Hematopoietic multipotent progenitor cell treated with erythropoietin and hydrocortisone succinate and interleukin-3 and kit ligand, for 8 days (in vitro differentiated cells): ENCODE results near the gene RGP1.

Experiments used
- DNase-seq: peaks from one replicate; pipeline ENCODE4 v3.0.0-alpha.2; 2015

The RGP1 gene, protein sequence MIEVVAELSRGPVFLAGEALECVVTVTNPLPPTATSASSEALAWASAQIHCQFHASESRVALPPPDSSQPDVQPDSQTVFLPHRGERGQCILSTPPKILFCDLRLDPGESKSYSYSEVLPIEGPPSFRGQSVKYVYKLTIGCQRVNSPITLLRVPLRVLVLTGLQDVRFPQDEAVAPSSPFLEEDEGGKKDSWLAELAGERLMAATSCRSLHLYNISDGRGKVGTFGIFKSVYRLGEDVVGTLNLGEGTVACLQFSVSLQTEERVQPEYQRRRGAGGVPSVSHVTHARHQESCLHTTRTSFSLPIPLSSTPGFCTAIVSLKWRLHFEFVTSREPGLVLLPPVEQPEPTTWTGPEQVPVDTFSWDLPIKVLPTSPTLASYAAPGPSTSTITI

DNA sequence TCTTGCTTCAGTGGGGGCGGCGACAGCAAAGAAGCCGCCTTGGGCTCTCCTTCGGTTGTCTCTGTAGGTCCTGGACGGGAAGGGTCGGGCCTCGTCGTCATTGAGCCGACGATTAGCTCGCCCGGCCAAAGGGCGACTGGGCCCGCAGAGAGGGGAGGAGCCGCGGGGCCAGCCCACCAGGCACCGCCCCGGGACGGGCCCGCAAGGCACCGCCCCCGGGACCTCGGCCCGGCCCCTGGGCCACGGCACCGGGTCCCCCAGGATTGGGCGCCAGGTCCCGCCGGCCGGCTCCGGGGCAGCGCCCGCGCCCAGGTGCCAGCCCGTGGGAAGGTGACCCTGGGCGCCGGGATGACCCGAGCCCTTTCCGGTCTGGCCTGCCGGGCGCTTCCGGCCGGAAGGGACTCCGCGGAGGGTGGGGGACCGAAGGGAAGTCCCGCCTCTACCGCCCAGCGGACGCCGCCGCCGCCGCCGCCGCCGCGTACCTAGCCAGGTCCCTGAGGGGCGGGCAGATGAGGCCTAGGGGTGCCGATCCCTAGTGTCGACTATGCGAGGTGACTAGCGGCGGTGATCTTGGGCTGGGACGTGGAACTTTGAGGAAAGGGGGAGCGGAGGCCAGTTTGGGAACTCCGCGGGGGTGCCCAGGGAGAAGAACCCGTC, at the start of gene RGP1, which contains the start of gene GBA2:
TSS of gene RGP1 (plus strand) at position 430 of the 657 bp plus-strand sequence. CDS start 469 bp downstream, outside the sequence.
TSS of gene GBA2 (minus strand) at position 371 of the 657 bp plus-strand sequence. CDS start 524 bp downstream, outside the sequence.
- peak; percentile 73 for DNase-seq

DNA sequence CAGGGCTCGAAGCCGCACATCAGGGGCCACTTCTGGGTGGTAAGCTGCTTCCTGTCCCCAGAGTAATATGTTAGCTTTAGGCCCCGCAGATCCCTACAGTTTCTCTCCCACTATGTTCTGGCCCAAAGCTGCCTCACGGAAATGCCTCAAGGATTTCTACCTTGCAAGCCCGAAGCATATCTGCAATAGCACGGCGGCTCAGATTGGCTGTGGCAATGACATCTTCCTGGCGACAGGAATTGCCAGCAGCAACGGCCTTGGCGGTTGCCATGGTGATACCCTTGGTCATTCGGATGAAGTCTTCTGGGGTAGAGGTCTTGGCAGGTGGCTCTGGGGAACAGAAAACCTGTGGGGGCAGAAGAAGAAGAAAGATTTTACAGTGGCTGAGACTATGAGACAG, 49.1 kb upstream of the RGP1 start:
- no peak for DNase-seq

- no peak for DNase-seq
Measured at GRCh38 chr9:35700942-35701341, 48.1 kb upstream of the RGP1 start.

DNA sequence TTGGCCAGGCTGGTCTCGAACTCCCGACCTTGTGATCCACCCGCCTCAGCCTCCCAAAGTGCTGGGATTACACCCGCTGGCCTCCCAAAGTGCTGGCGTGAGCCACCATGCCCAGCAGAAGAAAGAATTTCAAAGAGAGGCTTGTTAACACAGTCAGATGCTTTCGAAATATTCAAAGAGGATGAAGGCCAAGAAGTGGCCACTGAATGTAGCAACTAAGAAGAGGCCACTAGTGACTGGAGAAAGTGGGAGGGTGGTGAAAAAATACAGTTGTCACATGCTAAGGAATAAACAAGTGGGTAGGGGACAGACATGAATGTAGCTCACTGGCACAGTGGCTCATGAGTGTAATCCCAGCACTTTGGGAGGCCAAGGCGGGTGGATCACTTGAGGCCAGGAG, 46.4 kb upstream of the RGP1 start:
- no peak for DNase-seq

- DNase-seq, result no peak
Measured at GRCh38 chr9:35703906-35704672, 45.0 kb upstream of the RGP1 start.

DNA sequence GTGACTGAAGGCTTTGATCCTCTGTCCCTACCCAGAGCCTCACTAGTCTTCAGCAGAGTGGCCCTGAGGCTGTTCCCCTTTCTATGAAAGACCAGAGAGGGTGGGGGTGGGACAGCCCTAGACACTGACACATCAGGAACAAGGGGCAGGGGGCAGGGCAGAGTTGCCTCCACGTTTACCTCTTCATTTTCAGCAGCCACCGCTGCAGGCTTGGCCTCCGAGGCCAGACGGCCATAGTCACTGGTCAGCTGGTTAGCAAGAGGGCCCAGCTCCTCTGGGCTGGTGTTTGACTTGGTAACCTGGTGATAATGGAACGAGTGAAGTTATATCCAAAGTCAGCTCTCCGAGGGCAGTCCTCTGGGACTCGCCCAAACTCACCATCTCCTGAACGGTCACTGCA, 43.7 kb upstream of the RGP1 start:
- no peak for DNase-seq

GRCh38 chr9:35705836-35706430, 43.2 kb upstream of the RGP1 start:
- DNase-seq, result no peak

DNA sequence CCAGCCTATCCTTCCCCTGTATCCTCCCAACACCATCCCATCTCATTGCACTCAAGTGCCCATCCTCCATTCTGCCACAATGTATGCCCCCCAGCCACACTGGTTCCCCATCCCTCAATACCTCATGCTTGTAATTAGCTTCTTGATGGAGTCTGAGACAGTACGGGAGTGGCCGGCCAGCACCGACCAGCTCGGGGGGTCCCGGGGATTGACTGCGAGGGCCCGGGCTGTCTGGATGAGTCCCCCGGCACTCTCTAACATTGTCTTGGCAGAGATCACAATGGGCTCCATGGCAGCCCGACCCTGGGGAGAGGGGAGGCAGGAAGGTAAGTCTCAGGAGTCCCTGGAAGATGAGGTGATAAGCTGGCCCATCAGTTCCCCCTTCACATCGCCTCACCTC, 42.1 kb upstream of the RGP1 start:
- no peak for DNase-seq

GRCh38 chr9:35708146-35708545, 40.9 kb upstream of the RGP1 start:
- DNase-seq, result no peak

DNA sequence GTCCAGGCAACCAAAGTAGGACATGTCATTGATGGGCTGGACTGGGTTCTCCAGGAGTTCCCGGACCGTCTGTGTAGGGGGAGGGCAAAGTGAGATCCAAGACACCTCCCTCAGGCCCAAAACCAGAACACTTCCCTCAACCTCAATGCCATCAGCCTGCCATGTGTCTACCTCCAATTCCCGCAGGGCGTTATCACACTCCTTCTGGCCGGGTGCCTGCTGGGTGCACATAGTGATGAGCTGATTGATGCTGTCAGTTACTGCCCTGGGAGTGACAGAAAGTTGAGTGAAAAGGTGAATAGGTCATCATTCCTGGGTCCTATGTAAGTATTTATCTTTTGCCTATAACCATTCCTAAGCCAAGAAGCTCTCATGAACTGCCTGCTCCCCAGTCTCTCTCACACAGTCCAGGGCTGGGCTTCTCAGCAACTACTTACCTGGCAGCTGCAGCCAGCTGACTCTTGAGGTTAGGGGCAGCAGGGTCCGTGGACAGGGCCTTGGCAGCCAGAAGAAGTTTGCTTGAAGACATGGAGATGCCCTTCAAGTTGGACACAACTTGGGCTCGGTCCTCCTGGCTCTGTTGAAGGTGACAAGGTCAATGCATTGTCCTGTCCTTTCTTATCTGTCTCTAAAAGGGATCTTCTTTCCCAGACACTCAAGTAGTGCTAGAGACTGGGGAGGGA, 38.1 kb upstream of the RGP1 start:
- DNase-seq, result no peak

- DNase-seq, result no peak
Measured at GRCh38 chr9:35711501-35712428, 37.3 kb upstream of the RGP1 start.

GRCh38 chr9:35712762-35713400, 36.2 kb upstream of the RGP1 start:
- DNase-seq, result no peak

GRCh38 chr9:35713578-35713977, 35.5 kb upstream of the RGP1 start:
- DNase-seq, result no peak

DNA sequence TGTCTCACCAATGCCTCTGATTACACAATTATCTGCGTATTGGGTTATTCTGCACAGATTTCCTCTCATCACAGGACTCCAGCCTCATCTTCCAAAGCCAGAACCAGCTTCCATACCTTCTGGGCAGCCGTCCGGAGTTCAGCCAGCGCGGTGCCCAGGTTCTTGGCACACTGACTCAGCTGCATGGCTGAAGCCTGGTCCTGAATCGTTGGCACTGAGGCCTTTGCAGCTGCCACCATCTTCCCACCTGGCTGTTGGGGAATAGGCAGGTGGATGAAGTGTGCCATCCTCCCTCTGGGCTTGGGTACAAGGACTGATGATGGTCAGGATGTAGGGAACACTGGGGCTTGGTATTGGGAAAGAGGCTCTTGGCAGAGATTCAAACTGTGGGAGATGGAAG, 35.0 kb upstream of the RGP1 start:
- no peak for DNase-seq

- DNase-seq, result no peak
Measured at GRCh38 chr9:35714579-35715252, 34.4 kb upstream of the RGP1 start.

- no peak for DNase-seq
Measured at GRCh38 chr9:35716230-35716629, 32.9 kb upstream of the RGP1 start.

GRCh38 chr9:35717132-35717870, 31.8 kb upstream of the RGP1 start:
- no peak for DNase-seq

DNA sequence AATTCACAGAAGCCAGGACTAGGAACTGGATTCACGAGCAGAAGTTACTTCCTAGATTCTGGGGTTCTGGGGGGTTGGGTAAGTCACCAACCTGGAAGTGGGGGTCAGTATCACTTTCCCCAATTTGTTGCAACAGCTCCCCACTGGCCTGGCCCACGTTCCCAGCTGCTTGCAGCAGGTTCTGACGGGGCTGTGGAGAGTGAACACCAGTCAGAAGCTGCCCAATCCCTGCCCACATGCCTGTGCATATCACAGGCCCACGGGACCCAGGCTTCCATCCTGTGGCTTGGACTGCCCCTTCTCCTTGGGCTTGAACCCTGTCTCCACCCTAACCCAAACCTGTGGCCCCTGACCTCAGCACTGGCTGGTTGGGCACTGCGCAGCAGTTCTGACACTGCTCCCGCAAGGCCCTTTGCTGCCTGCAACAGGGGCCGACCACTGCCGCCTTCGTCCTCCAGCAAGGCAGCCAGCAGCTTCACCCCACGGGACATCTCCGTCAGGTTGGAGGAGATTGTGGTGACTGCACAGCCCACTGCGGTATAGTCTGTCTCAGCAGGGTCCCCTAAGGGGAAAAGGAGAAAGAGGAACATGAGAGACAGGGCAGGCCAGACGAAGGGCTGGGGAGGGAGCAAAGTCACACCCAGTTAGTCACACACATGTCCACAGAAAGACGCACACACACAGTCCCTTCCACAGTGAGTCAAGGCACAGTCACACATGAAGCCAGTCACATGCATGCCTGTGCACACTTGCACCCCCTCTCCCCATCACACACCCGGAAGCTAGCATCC, 30.2 kb upstream of the RGP1 start:
- DNase-seq, result no peak

- DNase-seq, result no peak
Measured at GRCh38 chr9:35719546-35719945, 29.5 kb upstream of the RGP1 start.
